ENCODE results near the gene BMP6.

- TF ChIP-seq CTCF (conservative IDR thresholded peaks at IDR 0.05; ENCODE audit: low read depth, low read length) = no peak
- TF ChIP-seq EZH2 (IDR thresholded peaks at IDR 0.05; ENCODE audit: borderline replicate concordance, low read depth, low read length, poor library complexity, severe bottlenecking) = no peak
Observed at GRCh38 chr6:7805850-7806214, 79.9 kb downstream of the BMP6 start.
